ENCODE data around the gene EHD3.

EHD3 gene

GRCh38 chr2:31202041-31202440 lies 31.9 kb upstream of the EHD3 start:
- no peaks in the 10 kb centered on the region for H3K4me1 ChIP-seq
- H3K4me3 ChIP-seq (ENCODE audit: low read depth, low read length) = no peak overlapping the region
- H3K4me2 ChIP-seq (ENCODE audit: low read length) = no peak overlapping the region
- H3K27me3 ChIP-seq (ENCODE audit: control insufficient read depth, insufficient read depth, low read length) = no peaks in the 10 kb centered on the region
- H3K9me3 ChIP-seq (ENCODE audit: control insufficient read depth, low read length) = no peaks in the 10 kb centered on the region
- TF ChIP-seq, protein P1, sequence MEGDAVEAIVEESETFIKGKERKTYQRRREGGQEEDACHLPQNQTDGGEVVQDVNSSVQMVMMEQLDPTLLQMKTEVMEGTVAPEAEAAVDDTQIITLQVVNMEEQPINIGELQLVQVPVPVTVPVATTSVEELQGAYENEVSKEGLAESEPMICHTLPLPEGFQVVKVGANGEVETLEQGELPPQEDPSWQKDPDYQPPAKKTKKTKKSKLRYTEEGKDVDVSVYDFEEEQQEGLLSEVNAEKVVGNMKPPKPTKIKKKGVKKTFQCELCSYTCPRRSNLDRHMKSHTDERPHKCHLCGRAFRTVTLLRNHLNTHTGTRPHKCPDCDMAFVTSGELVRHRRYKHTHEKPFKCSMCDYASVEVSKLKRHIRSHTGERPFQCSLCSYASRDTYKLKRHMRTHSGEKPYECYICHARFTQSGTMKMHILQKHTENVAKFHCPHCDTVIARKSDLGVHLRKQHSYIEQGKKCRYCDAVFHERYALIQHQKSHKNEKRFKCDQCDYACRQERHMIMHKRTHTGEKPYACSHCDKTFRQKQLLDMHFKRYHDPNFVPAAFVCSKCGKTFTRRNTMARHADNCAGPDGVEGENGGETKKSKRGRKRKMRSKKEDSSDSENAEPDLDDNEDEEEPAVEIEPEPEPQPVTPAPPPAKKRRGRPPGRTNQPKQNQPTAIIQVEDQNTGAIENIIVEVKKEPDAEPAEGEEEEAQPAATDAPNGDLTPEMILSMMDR (IDR thresholded peaks at IDR 0.05) = no peak
- no peaks in the 10 kb centered on the region for H3K36me3 ChIP-seq (ENCODE audit: control insufficient read depth, insufficient read depth, low read length)
- H3K9ac ChIP-seq = no peak overlapping the region
- H3K79me2 ChIP-seq = no peaks in the 10 kb centered on the region
- no peak overlapping the region for H3K27ac ChIP-seq
- H2AFZ ChIP-seq = no peak overlapping the region

DNA sequence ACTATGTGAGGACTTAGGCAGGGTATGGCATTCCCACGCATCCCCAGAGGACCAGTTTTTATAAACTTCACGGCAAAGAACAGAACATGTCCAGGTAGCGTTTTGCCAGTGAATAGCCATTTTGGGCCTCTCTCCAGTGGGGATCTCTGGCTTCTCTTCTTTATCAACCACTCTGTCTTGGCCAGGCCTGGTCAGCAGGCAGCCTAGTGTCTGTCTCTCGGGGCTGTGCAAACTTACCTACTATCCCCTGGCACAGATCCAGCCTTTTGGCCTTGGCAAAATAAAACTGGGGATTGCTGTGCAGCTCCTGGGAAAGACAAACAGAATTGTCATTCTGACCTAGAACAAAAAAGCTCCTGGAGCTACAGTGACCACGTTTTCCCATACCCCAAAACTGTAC lies 31.1 kb upstream of the EHD3 start:
- no peaks in the 10 kb centered on the region for H3K36me3 ChIP-seq (ENCODE audit: control insufficient read depth, insufficient read depth, low read length)
- no peak overlapping the region for H3K9ac ChIP-seq
- H3K27ac ChIP-seq = no peak overlapping the region
- H3K4me3 ChIP-seq (ENCODE audit: low read depth, low read length) = no peak overlapping the region
- H2AFZ ChIP-seq = no peak overlapping the region
- H3K9me3 ChIP-seq (ENCODE audit: control insufficient read depth, low read length) = no peaks in the 10 kb centered on the region
- TF ChIP-seq, protein P1 (IDR thresholded peaks at IDR 0.05) = no peak
- no peaks in the 10 kb centered on the region for H3K4me1 ChIP-seq
- H3K79me2 ChIP-seq = no peaks in the 10 kb centered on the region
- H3K27me3 ChIP-seq (ENCODE audit: control insufficient read depth, insufficient read depth, low read length) = no peaks in the 10 kb centered on the region
- no peak overlapping the region for H3K4me2 ChIP-seq (ENCODE audit: low read length)

DNA sequence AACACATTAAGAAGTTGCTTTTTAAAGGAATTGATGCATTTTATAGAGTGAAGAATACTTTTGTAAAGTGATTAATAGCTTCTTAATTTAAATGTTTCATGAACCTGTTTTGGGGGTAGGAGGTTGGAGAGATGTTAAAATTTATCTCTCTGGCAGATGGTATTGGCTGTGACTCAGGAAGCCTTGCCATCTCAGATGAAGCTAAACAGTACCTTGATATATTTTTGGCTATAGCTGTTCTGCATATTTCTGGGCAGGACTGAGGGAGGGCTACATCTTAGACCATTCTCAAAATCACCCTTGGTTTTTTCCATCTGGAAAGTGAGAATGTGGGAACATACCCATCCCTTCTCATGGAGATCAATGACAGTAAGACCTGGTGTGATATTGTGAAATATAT lies 30.0 kb upstream of the EHD3 start:
- H2AFZ ChIP-seq = no peak overlapping the region
- H3K36me3 ChIP-seq (ENCODE audit: control insufficient read depth, insufficient read depth, low read length) = no peaks in the 10 kb centered on the region
- no peaks in the 10 kb centered on the region for H3K79me2 ChIP-seq
- no peak overlapping the region for H3K4me2 ChIP-seq (ENCODE audit: low read length)
- H3K9me3 ChIP-seq (ENCODE audit: control insufficient read depth, low read length) = no peaks in the 10 kb centered on the region
- no peak overlapping the region for H3K4me3 ChIP-seq (ENCODE audit: low read depth, low read length)
- H3K9ac ChIP-seq = no peak overlapping the region
- no peaks in the 10 kb centered on the region for H3K4me1 ChIP-seq
- TF ChIP-seq, protein P1 (IDR thresholded peaks at IDR 0.05) = no peak
- no peak overlapping the region for H3K27ac ChIP-seq
- H3K27me3 ChIP-seq (ENCODE audit: control insufficient read depth, insufficient read depth, low read length) = no peaks in the 10 kb centered on the region

DNA sequence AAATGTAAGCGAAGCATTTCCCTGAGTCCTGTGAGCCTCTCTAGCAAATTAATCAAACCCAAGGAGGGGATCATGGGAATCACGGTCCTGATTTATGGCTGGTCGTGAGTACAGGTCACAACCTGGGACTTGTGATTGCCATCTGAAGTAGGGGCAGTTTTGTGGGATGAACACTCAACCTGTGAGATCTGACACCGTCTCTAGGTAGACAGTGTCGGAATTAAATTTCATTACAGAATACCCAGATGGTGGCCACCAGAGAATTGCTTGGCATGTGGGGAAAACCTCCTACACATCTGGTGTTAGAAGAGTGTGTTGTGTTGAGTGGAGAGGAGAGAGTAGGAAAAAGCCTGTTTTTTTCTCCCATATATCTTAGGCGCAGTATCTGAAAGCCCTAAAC lies 29.2 kb upstream of the EHD3 start:
- Histone ChIP-seq H2AFZ (no peak overlapping the region), H3K9ac (no peak overlapping the region), H3K36me3 (ENCODE audit: control insufficient read depth, insufficient read depth, low read length) (no peaks in the 10 kb centered on the region), H3K9me3 (ENCODE audit: control insufficient read depth, low read length) (no peaks in the 10 kb centered on the region), H3K4me1 (no peaks in the 10 kb centered on the region), H3K27me3 (ENCODE audit: control insufficient read depth, insufficient read depth, low read length) (no peaks in the 10 kb centered on the region), H3K79me2 (no peaks in the 10 kb centered on the region), H3K27ac (no peak overlapping the region), H3K4me2 (ENCODE audit: low read length) (no peak overlapping the region), H3K4me3 (ENCODE audit: low read depth, low read length) (no peak overlapping the region)
- TF ChIP-seq, protein P1 (IDR thresholded peaks at IDR 0.05) = no peak

DNA sequence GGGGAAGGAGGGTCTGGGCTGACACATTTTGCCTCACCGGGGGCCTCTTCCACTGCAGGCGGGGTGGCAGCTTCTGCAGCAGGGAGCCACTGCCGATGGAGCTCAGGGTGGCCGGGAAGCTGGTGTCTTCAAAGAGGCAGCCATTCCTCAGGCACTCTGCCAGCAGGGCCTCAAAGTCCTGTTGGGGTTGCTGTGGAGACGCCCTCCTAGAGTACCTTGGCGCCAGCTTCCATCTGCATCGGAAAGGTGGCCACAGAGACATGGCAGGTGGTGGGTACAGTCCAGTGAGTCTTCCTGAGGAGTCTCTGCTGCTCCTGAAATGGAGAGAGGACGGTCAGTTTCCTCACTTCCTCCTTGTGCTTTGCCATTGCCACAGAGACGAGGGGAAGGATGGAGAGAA lies 28.8 kb upstream of the EHD3 start:
- TF ChIP-seq, protein P1 (IDR thresholded peaks at IDR 0.05) = no peak

More for the DNA sequence above, 28.8 kb upstream of the EHD3 start:
- no peak overlapping the region for H3K9ac ChIP-seq
- no peak overlapping the region for H3K4me2 ChIP-seq (ENCODE audit: low read length)
- no peaks in the 10 kb centered on the region for H3K9me3 ChIP-seq (ENCODE audit: control insufficient read depth, low read length)
- H3K4me1 ChIP-seq = no peaks in the 10 kb centered on the region
- H3K36me3 ChIP-seq (ENCODE audit: control insufficient read depth, insufficient read depth, low read length) = no peaks in the 10 kb centered on the region
- no peak overlapping the region for H3K4me3 ChIP-seq (ENCODE audit: low read depth, low read length)
- no peaks in the 10 kb centered on the region for H3K27me3 ChIP-seq (ENCODE audit: control insufficient read depth, insufficient read depth, low read length)
- H3K27ac ChIP-seq = no peak overlapping the region
- no peak overlapping the region for H2AFZ ChIP-seq
- H3K79me2 ChIP-seq = no peaks in the 10 kb centered on the region

Measured in parathyroid adenoma (tissue), 2 donors.